H1 (cell line): Measurements from ENCODE around the gene MEF2C. TPM values are rescaled to one million over a fixed set of nuclear protein-coding genes. Genes with fewer than 3 reads are reported as not detected.

Experiments
- CTCF ChIA-PET: fragments of 300-600 bp; sonication (Branson Sonifier 250); formaldehyde crosslinking; loops from one replicate; lab custom pipeline; 2021; ENCODE audit not compliant: partially characterized antibody; lab: Charles Lee
- POLR2A ChIA-PET: fragments of 300-600 bp; sonication (Branson Sonifier 250); formaldehyde crosslinking; loops from one replicate; lab custom pipeline; 2021; ENCODE audit warnings: inconsistent platforms; ENCODE audit not compliant: partially characterized antibody; lab: Charles Lee
- DNase-seq, 2 experiments: peaks; one replicate each; pipeline versions ENCODE4 v3.0.0 to v3.0.0-alpha.2; 2010 to 2022; ENCODE audit warnings: low spot score in 2 of 2, low read depth in 1 of 2, mixed read lengths in 1 of 2
- FAIRE-seq: peaks from 2 replicates; lab custom pipeline; 2011; peaks lifted over from hg19 to GRCh38; lab: Jason Lieb, UNC
- H2AFZ ChIP-seq: 2 replicates; pipeline ENCODE4 v1.8.1; 2012; ENCODE audit warnings: low read length, inconsistent platforms
- H2AK5ac ChIP-seq: 2 replicates; pipeline ENCODE4 v1.6.1; 2013; ENCODE audit warnings: low read depth, low read length
- H2BK120ac ChIP-seq: replicated peaks from 2 replicates; pipeline ENCODE3; 2013; ENCODE audit warnings: low read depth, low read length, inconsistent platforms
- H2BK12ac ChIP-seq: 2 replicates; pipeline ENCODE4 v1.6.1; 2013; ENCODE audit warnings: low read depth, low read length
- H2BK15ac ChIP-seq: 2 replicates; pipeline ENCODE4 v1.6.1; 2013; ENCODE audit warnings: low read length
- H2BK20ac ChIP-seq: 2 replicates; pipeline ENCODE4 v1.6.1; 2013; ENCODE audit warnings: low read length
- H2BK5ac ChIP-seq: 2 replicates; pipeline ENCODE4 v1.6.1; 2013; ENCODE audit warnings: low read depth, low read length
- H3K14ac ChIP-seq: 2 replicates; pipeline ENCODE4 v1.6.1; 2013; ENCODE audit warnings: inconsistent platforms; ENCODE audit not compliant: insufficient read length
- H3K18ac ChIP-seq: 2 replicates; pipeline ENCODE4 v1.6.1; 2013; ENCODE audit warnings: low read length; ENCODE audit errors: extremely low read depth
- H3K23ac ChIP-seq: 2 replicates; pipeline ENCODE4 v1.6.1; 2013; ENCODE audit warnings: inconsistent platforms; ENCODE audit not compliant: insufficient read length
- H3K23me2 ChIP-seq: 2 replicates; pipeline ENCODE4 v1.6.1; 2013; ENCODE audit warnings: low read depth, low read length
- H3K27ac ChIP-seq: 2 replicates; pipeline ENCODE4 v1.6.1; 2011; ENCODE audit warnings: low read depth, low read length, inconsistent platforms
- H3K27me3 ChIP-seq, 4 experiments: replicated peaks in 1 of 4; 1 replicate in 1 of 4; 2 replicates in 3 of 4; pipeline versions ENCODE4 v1.6.1 to v1.8.1; 2011 to 2013; ENCODE audit warnings: low read length in 3 of 4, mild to moderate bottlenecking in 3 of 4, inconsistent platforms in 2 of 4, mixed read lengths in 2 of 4, moderate library complexity in 1 of 4; ENCODE audit not compliant: control insufficient read depth in 3 of 4, insufficient read depth in 3 of 4; ENCODE audit errors: extremely low read depth in 1 of 4
- H3K36me3 ChIP-seq, 4 experiments: 2 replicates each; pipeline versions ENCODE4 v1.6.1 to v1.8.1; 2011 to 2013; ENCODE audit warnings: mild to moderate bottlenecking in 4 of 4, low read length in 3 of 4, moderate library complexity in 2 of 4, control low read depth in 1 of 4, inconsistent platforms in 1 of 4; ENCODE audit not compliant: insufficient read depth in 4 of 4, control insufficient read depth in 2 of 4
- H3K4ac ChIP-seq: replicated peaks from 2 replicates; pipeline ENCODE3; 2013; ENCODE audit warnings: low read length, low read depth, mixed read lengths, inconsistent platforms; ENCODE audit not compliant: insufficient read length
- H3K4me1 ChIP-seq, 4 experiments: replicated peaks in 1 of 4; 1 replicate in 1 of 4; 2 replicates in 3 of 4; pipeline versions ENCODE4 v1.6.1 to v1.8.1; 2011 to 2013; ENCODE audit warnings: low read length in 3 of 4, inconsistent platforms in 2 of 4, mixed read lengths in 1 of 4; ENCODE audit not compliant: insufficient read depth in 4 of 4, control insufficient read depth in 3 of 4
- H3K4me2 ChIP-seq, 2 experiments: 2 replicates each; pipeline versions ENCODE4 v1.6.1 to v1.8.1; 2011 to 2013; ENCODE audit warnings: low read depth in 2 of 2, low read length in 2 of 2, control low read depth in 1 of 2, inconsistent platforms in 1 of 2, mild to moderate bottlenecking in 1 of 2; ENCODE audit not compliant: insufficient read depth in 1 of 2
- H3K4me3 ChIP-seq, 4 experiments: fragments of 200-600, 300-600 bp in 1 of 4; sonication (generic), shearing (Covaris generic), sonication (Bioruptor Twin) in 1 of 4; 2 replicates each; pipeline versions ENCODE4 v1.5.1 to v1.8.1; 2011 to 2016; ENCODE audit warnings: low read length in 4 of 4, low read depth in 3 of 4, control low read depth in 2 of 4, inconsistent platforms in 2 of 4, mild to moderate bottlenecking in 2 of 4, mixed read lengths in 1 of 4, moderate library complexity in 1 of 4; ENCODE audit not compliant: insufficient read depth in 2 of 4; ENCODE audit errors: extremely low read depth in 1 of 4
- H3K56ac ChIP-seq: replicated peaks from 2 replicates; pipeline ENCODE3; 2013; ENCODE audit warnings: low read depth, mild to moderate bottlenecking, mixed read lengths, low read length, inconsistent platforms; ENCODE audit not compliant: insufficient read length
- H3K79me1 ChIP-seq: 2 replicates; pipeline ENCODE4 v1.6.1; 2013; ENCODE audit warnings: low read depth, low read length, control low read depth
- H3K79me2 ChIP-seq, 2 experiments: 2 replicates each; pipeline versions ENCODE4 v1.6.1 to v1.8.1; 2012 to 2013; ENCODE audit warnings: low read length in 2 of 2, mild to moderate bottlenecking in 2 of 2, inconsistent platforms in 1 of 2; ENCODE audit not compliant: insufficient read depth in 2 of 2, control insufficient read depth in 1 of 2
- H3K9ac ChIP-seq, 4 experiments: replicated peaks in 1 of 4; 1 replicate in 1 of 4; 2 replicates in 3 of 4; pipeline versions ENCODE4 v1.6.1 to v1.8.1; 2011 to 2013; ENCODE audit warnings: low read depth in 3 of 4, low read length in 3 of 4, control low read depth in 2 of 4, mild to moderate bottlenecking in 2 of 4, moderate library complexity in 2 of 4, inconsistent platforms in 1 of 4; ENCODE audit errors: extremely low read depth in 1 of 4
- H3K9me3 ChIP-seq, 2 experiments: 2 replicates each; pipeline versions ENCODE4 v1.6.1 to v1.8.1; 2012 to 2013; ENCODE audit warnings: mild to moderate bottlenecking in 2 of 2, moderate library complexity in 2 of 2, control low read depth in 1 of 2, inconsistent platforms in 1 of 2, low read depth in 1 of 2, low read length in 1 of 2, mixed read lengths in 1 of 2; ENCODE audit not compliant: insufficient read depth in 2 of 2
- H4K20me1 ChIP-seq, 2 experiments: replicated peaks in 1 of 2; 2 replicates each; pipeline versions ENCODE3 to v1.8.1; 2011 to 2013; ENCODE audit warnings: inconsistent platforms in 2 of 2, low read length in 2 of 2, mild to moderate bottlenecking in 1 of 2; ENCODE audit not compliant: insufficient read depth in 2 of 2, control insufficient read depth in 1 of 2
- H4K5ac ChIP-seq: 2 replicates; pipeline ENCODE4 v1.6.1; 2013; ENCODE audit warnings: low read length, low read depth, mixed read lengths, inconsistent platforms; ENCODE audit not compliant: insufficient read length
- H4K8ac ChIP-seq: 2 replicates; pipeline ENCODE4 v1.8.0; 2013; ENCODE audit warnings: mild to moderate bottlenecking, moderate library complexity, low read length, inconsistent platforms; ENCODE audit not compliant: insufficient read depth; ENCODE audit errors: extremely low read depth
- H4K91ac ChIP-seq: replicated peaks from 2 replicates; pipeline ENCODE3; 2013; ENCODE audit warnings: low read length, mixed read lengths, inconsistent platforms; ENCODE audit not compliant: insufficient read length
- BCL11A ChIP-seq, 2 experiments: IDR thresholded peaks; one replicate each; pipeline ENCODE4 v1.6.1; 2011; ENCODE audit warnings: low read depth in 2 of 2, low read length in 2 of 2, mild to moderate bottlenecking in 2 of 2
- CTBP2 ChIP-seq: IDR thresholded peaks from 2 replicates; pipeline ENCODE4 v1.7.0; 2011; ENCODE audit warnings: borderline replicate concordance, mild to moderate bottlenecking, moderate library complexity, mixed read lengths, low read length; ENCODE audit not compliant: insufficient read depth, insufficient read length
- KDM4A ChIP-seq: IDR thresholded peaks from one replicate; pipeline ENCODE4 v1.7.1; 2012; ENCODE audit warnings: low read depth, mild to moderate bottlenecking, moderate library complexity, low read length, inconsistent platforms; ENCODE audit not compliant: severe bottlenecking
- POU5F1 ChIP-seq: IDR thresholded peaks from 2 replicates; pipeline ENCODE4 v1.6.1; 2011; ENCODE audit warnings: low read depth, mild to moderate bottlenecking, low read length, moderate library complexity
- RNF2 ChIP-seq: fragments of 200-900, 300-1000 bp; sonication (generic); IDR thresholded peaks from 2 replicates; pipeline ENCODE4 v1.7.1; 2016; ENCODE audit warnings: borderline replicate concordance, low read depth, mild to moderate bottlenecking, antibody characterized with exemption, low read length; ENCODE audit not compliant: poor library complexity, severe bottlenecking; ENCODE audit errors: missing control alignments
- SAP30 ChIP-seq: fragments of 300-600 bp; sonication (generic); IDR thresholded peaks from 2 replicates; pipeline ENCODE4 v1.7.1; 2012; ENCODE audit warnings: low read length, moderate library complexity, mild to moderate bottlenecking, inconsistent platforms; ENCODE audit not compliant: insufficient read depth, insufficient replicate concordance
- WGBS, 2 experiments: shearing (Covaris generic) in 1 of 2; methylation state at CpG; one replicate each; pipeline versions ENCODE4 v1.1.6 to v1.1.7; 2013 to 2015; ENCODE audit warnings: low lambda C conversion rate in 2 of 2, mixed read lengths in 2 of 2, inconsistent platforms in 1 of 2, low coverage in 1 of 2, missing lambda C conversion rate in 1 of 2; ENCODE audit not compliant: insufficient replicate concordance in 2 of 2, insufficient coverage in 1 of 2, insufficient read length in 1 of 2; ENCODE audit errors: extremely low coverage in 1 of 2, missing lambda C conversion rate in 1 of 2; 5-methylcytosine and 5-hydroxymethylcytosine counted together
- polyA plus RNA-seq, 7 experiments: library from polyadenylated mRNA; depleted of rRNA in 3 of 7; stranded (reverse) in 5 of 7; unstranded in 2 of 7; fragments of >200 nt in 5 of 7; fragments of 200-250 nt in 2 of 7; gene quantifications; 1 replicate in 5 of 7; 2 replicates in 1 of 7; 4 replicates in 1 of 7; pipeline versions ENCODE4 v1.2.1 to v1.2.3, GENCODE V29; 2011 to 2013; ENCODE audit warnings: missing spikeins in 2 of 7, mixed read lengths in 2 of 7
- total RNA-seq: library from RNA; stranded (reverse); fragmentation: NEBNext Ultra II Directional; extraction: Animal tissue kit (Norgen Biotek cat#: 25700); gene quantifications from 2 replicates; pipeline ENCODE4 v1.2.1, GENCODE V29; 2021
- TF ChIP-seq, protein P1 (sequence below): IDR thresholded peaks from 2 replicates; pipeline ENCODE4 v1.6.1; 2012; ENCODE audit warnings: inconsistent platforms
- TF ChIP-seq, protein P2 (sequence below): IDR thresholded peaks from 2 replicates; pipeline ENCODE4 v1.6.1; 2011; ENCODE audit warnings: low read length, improper control_type of control experiment
- TF ChIP-seq, protein P3 (sequence below): IDR thresholded peaks from 2 replicates; pipeline ENCODE4 v1.6.1; 2011; ENCODE audit warnings: low read depth, mild to moderate bottlenecking, low read length; ENCODE audit not compliant: insufficient read depth

MEF2C gene
- total and polyA plus RNA-seq, 2 of the 8 experiments (the other 6 are each of a cell fraction or from before 2014, with no cell fraction given): 0.59 to 0.99 TPM

DNA sequence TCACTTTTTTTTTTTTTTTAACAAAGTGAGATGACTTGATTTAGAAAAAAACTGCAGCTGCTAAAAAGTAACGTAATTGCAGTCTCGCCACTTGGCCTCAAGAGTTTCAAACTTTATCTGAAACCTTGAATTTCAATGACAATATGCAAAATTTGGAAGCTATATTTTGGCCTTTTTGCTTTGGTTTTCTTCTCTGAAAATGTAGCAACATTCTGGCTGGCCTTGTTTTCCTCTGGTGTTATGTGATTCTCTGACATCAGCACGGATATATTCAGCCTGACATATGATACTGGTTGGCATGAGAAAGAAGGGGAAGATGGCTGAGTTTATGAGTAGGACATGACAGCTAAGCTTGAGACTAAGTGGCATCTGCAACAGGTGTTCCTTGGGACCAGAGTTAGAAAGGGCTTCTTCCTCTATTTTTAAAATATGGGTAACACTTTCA lies 136.5 kb downstream of the MEF2C start:
- Histone ChIP-seq H2BK5ac (no peak overlapping the region), H2BK15ac (no peak overlapping the region), H2AFZ (no peak overlapping the region), H4K8ac (no peak overlapping the region), H3K18ac (no peak overlapping the region), H3K4ac (no peak overlapping the region), H3K9me3 (no peaks in the 10 kb centered on the region), H4K20me1 (no peaks in the 10 kb centered on the region), H3K79me2 (no peaks in the 10 kb centered on the region), H3K23me2 (no peaks in the 10 kb centered on the region), H3K4me2 (no peak overlapping the region), H4K91ac (no peak overlapping the region), H3K9ac (no peak overlapping the region), H3K79me1 (no peaks in the 10 kb centered on the region), H3K36me3 (no peaks in the 10 kb centered on the region), H2AK5ac (no peak overlapping the region), H3K14ac (no peak overlapping the region), H2BK120ac (no peak overlapping the region), H2BK12ac (no peak overlapping the region), H3K27me3 (no peaks in the 10 kb centered on the region), H3K23ac (no peak overlapping the region), H3K56ac (no peak overlapping the region), H3K4me3 (no peak overlapping the region), H3K27ac (no peak overlapping the region), H4K5ac (no peak overlapping the region), H2BK20ac (no peak overlapping the region), H3K4me1 (no peaks in the 10 kb centered on the region)
- ChIA-PET POLR2A (no interaction called here), CTCF (interaction anchor here (0.7 to 3.5 kb wide), 5 partner anchors 14 to 1412 kb away, joined by 3 to 19 read pairs (median 3); no protein-coding TSS in a partner anchor)
- FAIRE-seq: no peak
- no peak for DNase-seq
- 94% methylated on average over 3 of the region's 3 CpGs; no CpG with 5 or more reads in 1 of the 2 experiments for whole genome bisulfite sequencing, 2 experiments
- TF ChIP-seq BCL11A (IDR thresholded peaks at IDR 0.05; ENCODE audit: low read depth in 2 of 2, low read length in 2 of 2) (no peak), POU5F1 (no peak), KDM4A (no peak), CTBP2 (no peak), SAP30 (no peak), RNF2 (no peak)
- TF ChIP-seq, protein P1, sequence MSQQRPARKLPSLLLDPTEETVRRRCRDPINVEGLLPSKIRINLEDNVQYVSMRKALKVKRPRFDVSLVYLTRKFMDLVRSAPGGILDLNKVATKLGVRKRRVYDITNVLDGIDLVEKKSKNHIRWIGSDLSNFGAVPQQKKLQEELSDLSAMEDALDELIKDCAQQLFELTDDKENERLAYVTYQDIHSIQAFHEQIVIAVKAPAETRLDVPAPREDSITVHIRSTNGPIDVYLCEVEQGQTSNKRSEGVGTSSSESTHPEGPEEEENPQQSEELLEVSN: no peak
- TF ChIP-seq, protein P2, sequence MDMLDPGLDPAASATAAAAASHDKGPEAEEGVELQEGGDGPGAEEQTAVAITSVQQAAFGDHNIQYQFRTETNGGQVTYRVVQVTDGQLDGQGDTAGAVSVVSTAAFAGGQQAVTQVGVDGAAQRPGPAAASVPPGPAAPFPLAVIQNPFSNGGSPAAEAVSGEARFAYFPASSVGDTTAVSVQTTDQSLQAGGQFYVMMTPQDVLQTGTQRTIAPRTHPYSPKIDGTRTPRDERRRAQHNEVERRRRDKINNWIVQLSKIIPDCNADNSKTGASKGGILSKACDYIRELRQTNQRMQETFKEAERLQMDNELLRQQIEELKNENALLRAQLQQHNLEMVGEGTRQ: no peak
- TF ChIP-seq, protein P3, sequence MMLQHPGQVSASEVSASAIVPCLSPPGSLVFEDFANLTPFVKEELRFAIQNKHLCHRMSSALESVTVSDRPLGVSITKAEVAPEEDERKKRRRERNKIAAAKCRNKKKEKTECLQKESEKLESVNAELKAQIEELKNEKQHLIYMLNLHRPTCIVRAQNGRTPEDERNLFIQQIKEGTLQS: no peak
